Tibial nerve (tissue), 4 donors: ENCODE data around the gene LNPK.

Source experiments
- CTCF ChIP-seq, 5 experiments: fragments of 200-600 bp in 3 of 5; fragments of 450-650 bp in 2 of 5; sonication (generic) in 3 of 5; IDR thresholded peaks; one replicate each; pipeline ENCODE4 v1.5.1; 2016 to 2019; ENCODE audit warnings: antibody characterized with exemption in 5 of 5, mild to moderate bottlenecking in 3 of 5, moderate library complexity in 2 of 5
- EP300 ChIP-seq, 2 donors: sonication (generic); formaldehyde crosslinking; IDR thresholded peaks; one replicate each; pipeline ENCODE4 v1.6.1; 2017; ENCODE audit warnings: antibody characterized with exemption in 2 of 2, mild to moderate bottlenecking in 1 of 2
- POLR2A ChIP-seq, 2 donors: fragments of 450-650 bp; IDR thresholded peaks; one replicate each; pipeline ENCODE4 v1.6.1; 2017; ENCODE audit warnings: antibody characterized with exemption in 2 of 2, mild to moderate bottlenecking in 2 of 2, moderate library complexity in 2 of 2

GRCh38 chr2:176025932-176026331, 23.9 kb upstream of the LNPK start:
- TF ChIP-seq CTCF (IDR thresholded peaks at IDR 0.05) (no peak), EP300 (IDR thresholded peaks at IDR 0.05) (no peak), POLR2A (IDR thresholded peaks at IDR 0.05) (no peak)
